HepG2 (cell line): ENCODE data around the gene CTSA. TPM values are rescaled to one million over a fixed set of nuclear protein-coding genes. Genes with fewer than 3 reads are reported as not detected.
A peak's percentile ranks its signal among the peaks of the same experiment; 100 is the strongest.

ENCODE experiments used
- AHDC1 ChIP-seq: sonication (generic); formaldehyde crosslinking; IDR thresholded peaks from 2 replicates; pipeline ENCODE4 v1.5.1; 2020; ENCODE audit warnings: mild to moderate bottlenecking, missing genetic modification reagents, borderline replicate concordance
- RBM39 ChIP-seq: fragments of 200-400 bp; formaldehyde crosslinking; IDR thresholded peaks from one replicate; pipeline ENCODE4 v1.6.1; 2018; ENCODE audit warnings: antibody characterized with exemption, mild to moderate bottlenecking, low read depth, low read length; ENCODE audit not compliant: poor library complexity, severe bottlenecking
- ZBTB4 ChIP-seq: sonication (generic); formaldehyde crosslinking; IDR thresholded peaks from 2 replicates; pipeline ENCODE4 v1.4.0; 2020; ENCODE audit warnings: missing genetic modification reagents, mild to moderate bottlenecking, borderline replicate concordance
- ZNF205 ChIP-seq: IDR thresholded peaks from 2 replicates; pipeline ENCODE4 v1.6.1; 2018; ENCODE audit warnings: missing biosample characterization, missing genetic modification reagents
- ZNF318 ChIP-seq: sonication (generic); formaldehyde crosslinking; IDR thresholded peaks from 2 replicates; pipeline ENCODE4 v1.4.0; 2020; ENCODE audit warnings: mild to moderate bottlenecking, missing genetic modification reagents
- ZNF816 ChIP-seq: sonication (generic); formaldehyde crosslinking; IDR thresholded peaks from 2 replicates; pipeline ENCODE4 v1.8.0; 2022; ENCODE audit warnings: missing genetic modification reagents, mild to moderate bottlenecking, borderline replicate concordance
- ZSCAN12 ChIP-seq: sonication (generic); formaldehyde crosslinking; IDR thresholded peaks from 2 replicates; pipeline ENCODE4 v1.9.0; 2021; ENCODE audit warnings: mild to moderate bottlenecking, missing genetic modification reagents
- polyA plus RNA-seq, 8 experiments: library from polyadenylated mRNA; depleted of rRNA in 3 of 8; stranded (reverse) in 7 of 8; unstranded in 1 of 8; fragments of >200 nt; fragmentation: Illumina TruSeq in 4 of 8; extraction: Trizol in 4 of 8; gene quantifications; 2 replicates each; pipeline versions ENCODE4 v1.2.1 to v1.2.3, GENCODE V29; 2011 to 2016; ENCODE audit warnings: low read depth in 4 of 8, missing spikeins in 1 of 8, mixed read lengths in 1 of 8; ENCODE audit not compliant: insufficient read depth in 1 of 8
- total RNA-seq, 5 experiments: library from RNA; depleted of rRNA; stranded (reverse); fragments of >200 nt; fragmentation: Illumina TruSeq; extraction: Trizol; gene quantifications; 2 replicates each; pipeline ENCODE4 v1.2.3, GENCODE V29; 2016; ENCODE audit warnings: low read depth in 1 of 5

Gene CTSA
- total and polyA plus RNA-seq, 2 of the 13 experiments (the other 11 are each of a cell fraction or from before 2014, with no cell fraction given): 202 to 231 TPM

GRCh38 chr20:45890985-45891983 is at the start of gene CTSA, which contains the start of gene NEURL2 (continued):
- TF ChIP-seq ZNF318 (CRISPR knock-in tag) (peak; percentile 98), AHDC1 (peak; percentile 66), ZNF205 (CRISPR knock-in tag) (peak; percentile 97), ZNF816 (CRISPR knock-in tag) (peak; percentile 60; the same call in 1 of the 2 replicates), ZBTB4 (peak; percentile 95), RBM39 (peak; percentile 91), ZSCAN12 (CRISPR knock-in tag) (peak; percentile 93)
